Endometrial microvascular endothelial cells (primary cell): ENCODE results near the gene KLK7. TPM values are rescaled to one million over a fixed set of nuclear protein-coding genes. Genes with fewer than 3 reads are reported as not detected.
"Not testable (repeated sequence)": the region's sequence is repeated elsewhere in the genome, so short reads cannot be mapped to it uniquely, and the experiment has no call there.

Source experiments
- in situ Hi-C: cut with HindIII; loops from 2 replicates; pipeline ENCODE4 v1.10.0; 2017; ENCODE audit warnings: low sequenced_read_pairs, low pct_unique_long_range_greater_than_20kb; ENCODE audit errors: inconsistent ontology term
- total RNA-seq: library from RNA; depleted of rRNA; stranded (reverse); fragments of >200 nt; gene quantifications from one replicate; pipeline ENCODE4 v1.2.3, GENCODE V29; 2015; ENCODE audit errors: inconsistent ontology term

KLK7 gene
- total RNA-seq, 1 donor from 2014 or later: not detected

DNA sequence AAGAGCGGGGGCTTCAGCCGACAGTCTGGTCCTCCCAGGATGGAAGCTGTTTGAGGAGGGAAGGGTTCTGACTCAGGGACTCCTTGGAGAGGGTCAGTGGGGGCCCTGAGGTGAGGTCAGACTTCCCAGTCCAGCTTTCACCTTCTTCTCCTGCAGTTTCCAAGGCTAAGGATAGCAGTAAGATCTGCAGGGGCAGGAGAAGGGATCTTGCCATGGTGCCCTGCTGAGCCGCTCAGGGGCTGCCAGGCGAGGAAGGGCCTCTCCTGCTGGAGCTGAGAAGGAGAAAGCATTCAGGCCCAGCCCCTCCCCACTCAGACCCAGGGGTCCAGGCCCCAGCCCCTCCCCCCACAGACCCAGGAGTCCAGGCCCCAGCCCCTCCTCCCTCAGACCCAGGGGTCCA, 1.5 kb downstream of the KLK7 start:
- in situ Hi-C loops: no loop called here

DNA sequence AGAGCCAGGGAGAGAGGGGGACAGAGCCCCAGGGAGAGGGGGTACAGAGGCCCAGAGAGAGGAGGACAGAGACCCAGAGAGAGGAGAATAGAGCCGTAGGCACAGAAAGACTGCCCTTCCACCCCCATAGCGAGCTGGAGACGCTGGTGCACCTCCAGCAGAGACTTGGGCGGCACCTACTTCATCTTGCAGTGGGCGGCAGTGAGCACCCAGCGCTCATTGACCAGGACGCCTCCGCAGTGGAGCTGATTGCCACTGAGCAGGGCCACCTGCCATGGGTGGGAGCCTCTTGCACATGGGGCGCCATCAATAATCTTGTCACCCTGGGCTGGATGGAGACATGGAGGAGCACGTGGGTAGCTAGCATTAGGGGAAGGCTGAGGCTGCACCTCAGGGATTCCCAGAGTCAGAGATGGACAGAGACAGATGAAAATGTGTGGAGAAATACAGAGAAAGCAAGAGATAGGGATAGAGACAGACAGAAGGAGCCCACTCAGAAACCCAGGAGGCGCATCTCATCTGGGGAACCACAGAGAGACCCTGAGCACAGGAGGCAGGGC, 2.0 kb downstream of the KLK7 start:
- in situ Hi-C loops: no loop called here

- in situ Hi-C loops: no loop called here
Measured at GRCh38 chr19:50980208-50980607, 3.5 kb downstream of the KLK7 start.

GRCh38 chr19:50979758-50980157, 4.0 kb downstream of the KLK7 start:
- in situ Hi-C loops: no loop called here

DNA sequence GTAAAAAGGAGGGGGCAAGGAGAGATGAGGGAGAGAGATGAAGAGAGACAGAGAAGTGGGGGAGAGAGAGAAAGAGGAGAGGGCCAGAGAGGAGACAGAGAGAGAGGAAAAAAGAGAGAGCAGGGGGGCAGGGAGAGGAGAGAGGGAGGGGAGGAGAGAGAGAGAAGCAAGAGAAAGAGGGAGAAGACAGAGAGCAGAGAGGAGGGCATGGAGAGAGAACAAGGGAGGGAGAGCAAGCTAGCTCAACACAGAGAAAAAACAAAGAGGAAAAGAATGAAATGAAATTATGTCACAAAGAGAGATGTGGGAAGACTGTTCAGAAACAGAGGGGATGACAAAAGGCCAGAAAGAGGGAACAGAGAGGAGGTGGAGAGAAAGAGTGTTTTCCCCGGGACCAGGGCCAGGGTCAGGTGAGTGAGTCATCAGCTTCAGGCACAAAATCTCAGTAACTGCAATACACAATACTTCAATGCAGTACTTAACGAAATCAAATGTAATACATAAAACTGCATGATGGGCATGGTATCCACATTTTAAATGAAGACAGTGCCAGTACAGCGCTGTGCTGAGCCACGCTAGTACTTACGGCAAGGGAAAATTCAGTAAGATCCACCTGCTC, 4.8 kb downstream of the KLK7 start:
- in situ Hi-C loops: no loop called here

GRCh38 chr19:50977626-50978025, 6.1 kb downstream of the KLK7 start:
- in situ Hi-C loops: no loop called here

GRCh38 chr19:50975766-50976165, 8.0 kb downstream of the KLK7 start:
- in situ Hi-C loops: no loop called here

DNA sequence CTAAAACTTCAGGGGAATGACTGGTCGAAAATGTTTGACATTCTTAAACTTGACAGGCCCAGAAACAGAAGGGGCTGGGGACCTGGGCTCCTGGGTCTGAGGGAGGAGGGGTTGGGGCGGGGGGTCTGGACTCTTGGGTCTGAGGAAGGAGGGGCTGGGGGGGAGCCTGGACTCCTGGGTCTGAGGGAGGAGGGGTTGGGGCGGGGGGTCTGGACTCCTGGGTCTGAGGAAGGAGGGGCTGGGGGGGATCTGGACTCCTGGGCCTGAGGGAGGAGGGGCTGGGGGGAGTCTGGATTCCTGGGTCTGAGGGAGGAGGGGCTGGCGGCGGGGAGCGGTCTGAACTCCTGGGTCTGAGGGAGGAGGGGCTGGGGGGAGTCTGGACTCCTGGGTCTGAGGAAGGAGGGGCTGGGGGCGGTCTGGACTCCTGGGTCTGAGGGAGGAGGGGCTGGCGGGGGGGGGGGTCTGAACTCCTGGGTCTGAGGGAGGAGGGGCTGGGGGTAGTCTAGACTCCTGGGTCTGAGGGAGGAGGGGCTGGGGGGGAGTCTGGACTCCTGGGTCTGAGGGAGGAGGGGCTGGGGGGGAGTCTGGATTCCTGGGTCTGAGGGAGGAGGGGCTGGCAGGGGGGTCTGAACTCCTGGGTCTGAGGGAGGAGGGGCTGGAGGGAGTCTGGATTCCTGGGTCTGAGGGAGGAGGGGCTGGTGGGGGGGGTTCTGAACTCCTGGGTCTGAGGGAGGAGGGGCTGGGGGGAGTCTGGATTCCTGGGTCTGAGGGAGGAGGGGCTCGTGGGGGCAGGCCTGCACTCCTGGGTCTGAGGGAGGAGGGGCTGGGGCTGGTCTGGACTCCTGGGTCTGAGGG, 8.8 kb downstream of the KLK7 start:
- in situ Hi-C loops: no loop called here

GRCh38 chr19:50972795-50973376, 10.8 kb downstream of the KLK7 start:
- in situ Hi-C loops: no loop called here

DNA sequence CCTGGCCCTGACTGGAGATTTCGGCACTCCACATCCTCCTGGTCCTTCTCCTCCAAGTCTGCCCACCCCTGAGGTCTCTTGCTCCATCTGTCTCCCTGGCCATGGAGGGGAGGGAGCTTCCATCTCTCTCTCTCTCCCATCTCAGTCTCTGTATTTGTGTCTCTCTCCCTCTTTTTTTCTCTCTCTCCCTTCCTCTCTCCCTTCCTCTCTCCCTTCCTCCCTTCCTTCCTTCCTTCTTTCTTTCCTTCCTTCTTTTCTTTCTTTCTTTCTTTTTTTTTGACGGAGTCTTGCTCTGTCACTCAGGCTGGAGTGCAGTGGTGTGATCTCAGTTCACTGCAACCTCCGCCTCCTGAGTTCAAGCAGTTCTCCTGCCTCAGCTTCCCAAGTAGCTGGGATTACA, 13.9 kb downstream of the KLK7 start:
- in situ Hi-C loops: not testable (repeated sequence)

DNA sequence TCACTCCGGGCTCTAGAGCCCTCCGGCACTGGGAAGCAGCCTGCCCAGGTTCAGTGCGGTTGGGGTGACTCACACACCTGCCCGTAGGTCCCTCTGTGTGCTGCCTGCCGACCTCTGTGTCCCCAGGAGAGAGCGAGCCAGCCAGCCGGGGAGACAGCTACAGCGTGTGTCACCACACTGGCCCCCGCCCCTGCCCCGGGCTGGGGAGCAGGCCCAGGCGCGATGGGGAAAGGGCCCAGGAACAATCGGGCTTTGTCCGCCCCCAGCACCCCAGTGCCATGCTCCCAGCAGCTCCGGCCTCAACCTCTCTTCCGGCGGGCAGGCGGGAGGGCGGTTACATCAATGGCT, 14.3 kb downstream of the KLK7 start, which contains the start of gene KLK6:
KLK6 (minus strand) TSS at position 179 of the 348 bp plus-strand sequence. CDS start 1,487 bp downstream, outside the sequence.
- in situ Hi-C loops: no loop called here

- in situ Hi-C loops: no loop called here
Measured at GRCh38 chr19:50968716-50969412, 14.9 kb downstream of the KLK7 start.

GRCh38 chr19:50967929-50968715, 15.6 kb downstream of the KLK7 start:
- in situ Hi-C loops: no loop called here

DNA sequence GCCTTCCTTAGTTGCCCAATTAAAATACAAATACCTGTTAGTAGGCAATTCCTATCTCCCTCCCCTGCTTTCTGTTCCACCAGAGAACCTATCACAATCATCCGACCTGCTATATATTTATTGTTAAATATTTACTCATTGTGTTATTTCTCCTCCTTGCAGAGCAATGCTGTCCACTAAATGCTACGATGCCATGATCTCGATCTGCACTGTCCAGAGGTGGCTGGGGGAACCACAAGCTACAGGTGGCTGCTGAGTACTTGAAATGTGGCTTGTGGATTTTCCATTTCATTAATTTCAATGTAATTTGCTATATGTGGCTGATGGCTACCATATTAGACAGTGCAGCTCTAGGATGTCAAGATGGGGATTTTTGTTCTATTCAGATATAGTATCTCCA, 19.5 kb downstream of the KLK7 start:
- in situ Hi-C loops: no loop called here

DNA sequence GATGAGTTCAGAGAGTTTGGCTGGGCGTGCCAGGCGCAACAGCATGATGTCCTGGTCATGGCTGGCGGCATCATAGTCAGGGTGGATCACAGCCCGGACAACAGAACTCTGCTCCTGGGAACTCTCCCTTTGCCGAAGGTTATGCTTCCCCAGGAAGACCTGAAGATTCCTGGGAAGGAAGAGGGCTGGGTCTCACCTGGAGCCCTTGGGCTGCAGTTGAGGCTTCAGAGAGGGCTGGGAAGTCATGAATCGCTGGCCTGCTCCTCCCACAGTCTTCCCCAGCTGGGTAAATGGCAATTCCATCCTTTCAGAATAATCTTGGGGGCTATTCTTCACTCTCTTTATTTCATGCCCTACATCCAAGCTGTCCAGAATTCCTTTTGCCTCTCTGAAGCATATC, 20.3 kb downstream of the KLK7 start:
- in situ Hi-C loops: no loop called here

GRCh38 chr19:50962245-50962644, 21.5 kb downstream of the KLK7 start:
- in situ Hi-C loops: no loop called here

DNA sequence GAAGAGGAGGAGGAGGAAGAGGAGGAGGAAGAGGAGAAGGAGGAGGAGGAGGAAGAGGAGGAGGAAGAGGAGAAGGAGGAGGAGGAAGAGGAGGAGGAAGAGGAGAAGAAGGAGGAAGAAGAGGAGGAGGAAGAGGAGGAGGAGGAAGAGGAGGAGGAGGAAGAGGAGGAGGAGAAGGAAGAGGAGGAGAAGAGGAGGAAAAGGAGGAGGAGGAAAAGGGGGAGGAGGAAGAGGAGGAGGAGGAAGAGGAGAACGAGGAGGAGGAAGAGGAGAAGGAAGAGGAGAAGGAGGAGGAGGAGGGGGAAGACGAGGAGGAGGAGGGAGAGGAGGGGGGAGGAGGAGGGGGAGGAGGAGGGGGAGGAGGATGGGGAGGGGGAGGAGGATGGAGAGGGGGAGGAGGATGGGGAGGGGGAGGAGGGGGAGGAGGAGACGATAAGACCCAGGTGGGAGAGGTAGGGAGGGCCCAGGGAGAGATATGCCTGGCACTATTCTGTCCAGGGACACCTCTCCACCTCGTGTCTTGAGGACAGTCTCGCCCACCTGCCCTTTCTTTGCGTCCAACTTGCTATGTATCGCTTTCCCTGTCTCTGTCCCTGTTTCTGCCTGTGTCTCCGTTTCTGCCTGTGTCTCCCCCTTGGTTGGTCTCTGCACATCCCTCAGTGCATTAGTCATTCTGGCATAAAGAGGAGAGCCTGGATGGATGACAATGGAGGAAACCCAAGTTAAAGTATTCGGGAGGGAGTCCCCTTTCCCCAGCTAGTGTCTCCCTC, 23.8 kb downstream of the KLK7 start:
- in situ Hi-C loops: no loop called here

GRCh38 chr19:50957587-50957986, 26.1 kb downstream of the KLK7 start:
- in situ Hi-C loops: no loop called here
